Epithelial cell of proximal tubule (primary cell): ENCODE results near the gene PHC3. TPM values are rescaled to one million over a fixed set of nuclear protein-coding genes. Genes with fewer than 3 reads are reported as not detected.
A peak's percentile ranks its signal among the peaks of the same experiment; 100 is the strongest.
"Not testable (repeated sequence)": the region's sequence is repeated elsewhere in the genome, so short reads cannot be mapped to it uniquely, and the experiment has no call there.

ENCODE experiments used
- DNase-seq: peaks from one replicate; pipeline ENCODE4 v3.0.0-alpha.2; 2011; ENCODE audit warnings: low read depth
- H3K4me3 ChIP-seq: 2 replicates; pipeline ENCODE4 v1.5.1; 2011; ENCODE audit warnings: low read depth, mild to moderate bottlenecking, low read length
- total RNA-seq: library from RNA; depleted of rRNA; stranded (reverse); fragments of >200 nt; gene quantifications from 2 replicates; pipeline ENCODE4 v1.2.3, GENCODE V29; 2015
- TF ChIP-seq, protein P1 (sequence below): conservative IDR thresholded peaks from 2 replicates; pipeline ENCODE4 v1.5.1; 2012; ENCODE audit warnings: low read depth, mild to moderate bottlenecking, low read length

The PHC3 gene
- total RNA-seq, 1 donor from 2014 or later, result 13.0 TPM

DNA sequence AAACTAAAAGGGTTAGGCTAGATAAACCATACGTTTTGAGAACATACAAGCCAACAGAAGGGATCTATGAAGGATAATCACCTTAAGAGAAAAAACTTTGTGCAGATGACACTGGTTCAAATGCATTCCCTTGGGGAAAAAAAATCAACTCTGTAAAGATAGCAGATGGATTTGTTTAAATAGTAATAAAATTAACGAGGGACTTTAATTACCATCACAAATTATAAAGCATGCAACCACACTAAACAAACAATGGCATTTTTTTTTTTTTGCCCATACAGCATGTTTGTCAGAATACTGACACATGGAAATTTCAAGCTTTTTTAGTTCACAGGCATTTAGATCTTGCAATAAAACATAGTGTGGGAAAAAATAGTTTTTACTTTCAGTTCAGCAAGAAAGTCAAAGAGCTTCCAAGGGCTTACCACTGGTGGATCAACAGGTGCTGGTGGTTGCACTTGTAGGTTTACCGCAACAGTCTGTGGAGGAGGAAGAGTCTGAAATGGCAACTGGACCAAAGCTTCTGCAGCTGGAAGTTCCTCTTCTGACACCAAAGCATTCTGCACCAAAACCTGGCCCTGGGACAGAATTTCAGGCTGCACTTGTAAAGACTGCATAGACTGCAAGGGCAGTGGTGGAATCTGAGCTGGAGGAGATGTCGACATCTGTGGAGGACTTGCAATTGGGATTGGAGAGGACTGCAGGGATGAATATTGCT, 53.1 kb downstream of the PHC3 start:
- TF ChIP-seq, protein P1, sequence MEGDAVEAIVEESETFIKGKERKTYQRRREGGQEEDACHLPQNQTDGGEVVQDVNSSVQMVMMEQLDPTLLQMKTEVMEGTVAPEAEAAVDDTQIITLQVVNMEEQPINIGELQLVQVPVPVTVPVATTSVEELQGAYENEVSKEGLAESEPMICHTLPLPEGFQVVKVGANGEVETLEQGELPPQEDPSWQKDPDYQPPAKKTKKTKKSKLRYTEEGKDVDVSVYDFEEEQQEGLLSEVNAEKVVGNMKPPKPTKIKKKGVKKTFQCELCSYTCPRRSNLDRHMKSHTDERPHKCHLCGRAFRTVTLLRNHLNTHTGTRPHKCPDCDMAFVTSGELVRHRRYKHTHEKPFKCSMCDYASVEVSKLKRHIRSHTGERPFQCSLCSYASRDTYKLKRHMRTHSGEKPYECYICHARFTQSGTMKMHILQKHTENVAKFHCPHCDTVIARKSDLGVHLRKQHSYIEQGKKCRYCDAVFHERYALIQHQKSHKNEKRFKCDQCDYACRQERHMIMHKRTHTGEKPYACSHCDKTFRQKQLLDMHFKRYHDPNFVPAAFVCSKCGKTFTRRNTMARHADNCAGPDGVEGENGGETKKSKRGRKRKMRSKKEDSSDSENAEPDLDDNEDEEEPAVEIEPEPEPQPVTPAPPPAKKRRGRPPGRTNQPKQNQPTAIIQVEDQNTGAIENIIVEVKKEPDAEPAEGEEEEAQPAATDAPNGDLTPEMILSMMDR, result no peak
- no peak for DNase-seq
- no peak overlapping the region for H3K4me3 ChIP-seq

DNA sequence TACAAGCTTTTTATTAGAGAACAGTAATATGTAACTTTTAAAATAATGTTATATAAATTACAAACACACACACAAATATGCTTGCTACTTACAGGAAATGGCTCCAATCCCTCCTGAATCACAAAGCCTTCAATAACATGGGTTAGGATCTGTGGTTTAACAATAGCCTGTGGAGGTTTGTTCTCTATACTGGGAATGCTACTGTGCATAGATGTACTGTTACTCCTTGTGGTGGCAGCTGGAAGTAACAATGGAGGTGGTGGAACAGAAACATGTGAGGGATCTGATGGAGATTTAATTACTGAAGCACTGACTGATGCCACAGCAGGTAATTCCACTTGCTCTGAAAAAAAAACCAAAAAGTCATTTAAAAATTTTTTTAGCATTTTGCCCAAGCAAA, 64.4 kb downstream of the PHC3 start:
- TF ChIP-seq, protein P1, result peak; percentile 45
- no peak for DNase-seq

DNA sequence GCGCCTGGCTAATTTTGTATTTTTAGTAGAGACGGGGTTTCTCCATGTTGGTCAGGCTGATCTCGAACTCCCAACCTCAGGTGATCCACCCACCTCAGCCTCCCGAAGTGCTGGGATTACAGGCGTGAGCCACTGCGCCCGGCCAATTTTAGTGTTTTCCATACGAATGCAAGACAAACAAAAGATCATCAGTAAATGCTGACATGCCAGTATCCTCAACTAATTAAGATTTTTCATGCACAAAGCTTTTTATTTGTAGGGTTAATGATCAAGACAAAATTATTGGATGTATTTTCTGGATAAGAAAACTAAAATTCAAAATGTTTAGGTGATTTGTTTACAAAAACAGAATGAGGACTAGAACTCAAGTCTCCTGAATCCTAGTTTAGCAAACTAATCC, 67.4 kb downstream of the PHC3 start:
- not testable (repeated sequence) for DNase-seq, H3K4me3 ChIP-seq

More for the DNA sequence above, 64.4 kb downstream of the PHC3 start:
- H3K4me3 ChIP-seq, result no peak overlapping the region

DNA sequence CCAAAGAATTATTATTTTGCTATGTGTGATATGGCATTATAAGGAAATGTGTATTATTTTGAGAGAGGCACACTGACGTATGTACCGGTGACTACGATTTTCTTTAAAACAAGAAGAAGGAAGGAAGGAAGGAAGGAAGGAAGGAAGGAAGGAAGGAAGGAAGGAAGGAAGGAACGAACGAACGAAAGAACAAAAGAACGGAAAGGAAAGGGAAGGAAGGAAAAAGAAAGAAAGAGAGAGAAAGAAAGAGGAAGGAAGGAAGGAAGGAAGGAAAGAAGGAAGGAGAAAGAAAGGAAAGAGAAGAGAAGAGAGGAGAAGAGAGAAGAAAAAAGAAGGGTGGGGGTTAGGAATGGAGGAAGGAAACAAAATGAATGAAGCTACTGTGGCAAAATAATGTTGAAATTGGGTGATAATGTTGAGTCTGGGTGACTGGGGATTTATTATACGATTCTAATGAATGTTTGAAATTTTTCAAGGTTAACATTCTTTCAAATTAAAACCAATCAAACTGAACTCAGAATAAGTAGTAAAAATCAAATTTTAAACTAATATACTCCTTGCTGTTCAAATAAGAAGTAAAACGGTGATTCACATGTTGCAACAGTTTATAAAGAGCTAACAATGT, 70.3 kb downstream of the PHC3 start:
- DNase-seq, result no peak
- no peak overlapping the region for H3K4me3 ChIP-seq
- TF ChIP-seq, protein P1, result no peak

DNA sequence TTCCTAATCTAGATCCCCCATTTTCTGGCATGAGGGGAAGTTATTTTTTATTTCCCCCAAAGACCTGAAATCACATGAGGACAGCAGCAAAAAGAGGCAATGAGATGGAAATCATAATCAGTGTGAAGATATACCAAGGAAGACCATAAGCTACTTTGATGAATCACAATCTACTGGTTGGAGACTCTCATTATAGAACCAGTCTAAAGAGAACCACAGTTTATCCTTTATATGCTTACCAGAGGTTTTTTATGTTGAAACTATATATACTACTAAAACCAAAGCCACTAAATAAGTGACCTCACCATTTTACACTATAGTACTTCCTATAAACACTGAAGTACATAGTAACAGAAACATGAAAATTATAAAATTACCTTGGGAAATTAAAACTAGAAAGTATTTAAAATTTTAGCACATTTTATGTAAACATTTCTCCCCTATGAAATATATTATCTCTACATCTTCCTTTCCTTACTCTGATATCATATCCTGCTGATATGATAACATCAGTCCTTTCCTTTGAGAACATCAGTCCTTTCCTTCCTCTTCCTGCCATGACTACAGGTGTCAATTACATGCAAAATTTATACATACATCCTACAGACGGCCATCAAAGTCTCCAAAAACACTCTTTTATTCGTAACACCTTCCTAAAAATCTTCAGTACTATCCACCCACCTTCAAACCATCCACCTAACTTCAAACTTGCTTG, 71.8 kb downstream of the PHC3 start:
- DNase-seq, result no peak
- no peak overlapping the region for H3K4me3 ChIP-seq
- TF ChIP-seq, protein P1, result no peak

DNA sequence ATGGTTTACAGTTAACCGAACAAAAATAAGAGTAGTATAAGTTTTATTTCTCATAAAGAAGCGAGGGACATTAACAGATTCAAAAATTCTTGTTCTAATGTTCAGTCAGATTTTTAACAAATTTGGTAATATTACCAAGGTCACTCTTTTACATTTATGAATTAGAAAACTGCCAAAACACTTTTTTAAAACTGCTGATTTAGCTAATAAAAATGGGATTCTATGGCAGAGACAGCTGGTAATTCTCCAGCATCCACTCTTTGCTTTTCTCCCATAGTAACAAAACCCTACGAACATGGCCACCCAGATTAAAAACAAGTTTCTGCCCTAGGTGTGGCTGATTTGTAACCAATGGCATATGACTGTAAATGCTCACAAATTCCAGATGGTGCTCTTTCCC, 72.6 kb downstream of the PHC3 start:
- TF ChIP-seq, protein P1, result no peak
- no peak overlapping the region for H3K4me3 ChIP-seq
- no peak for DNase-seq

DNA sequence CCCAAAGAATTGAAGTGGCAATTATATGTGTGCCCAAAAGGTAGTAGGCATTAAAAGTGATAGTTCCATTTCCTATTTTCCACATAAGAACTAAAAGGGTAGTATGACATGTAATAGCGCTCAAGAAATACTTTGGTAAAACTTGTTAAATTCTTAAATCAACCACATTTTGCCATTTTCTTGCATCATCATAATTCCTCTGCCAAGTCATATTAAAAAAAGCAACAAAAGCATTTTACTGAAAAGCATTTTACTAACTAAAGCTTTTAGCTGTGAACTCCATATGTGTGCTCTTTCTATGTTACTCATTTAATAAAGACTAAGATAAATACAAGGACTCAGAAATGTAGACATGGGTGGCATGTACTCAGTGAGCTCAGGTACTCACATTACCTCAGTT, 73.6 kb downstream of the PHC3 start:
- H3K4me3 ChIP-seq, result no peak overlapping the region
- no peak for DNase-seq
- TF ChIP-seq, protein P1, result no peak
